ENCODE results near the gene PGAP6.

DNA sequence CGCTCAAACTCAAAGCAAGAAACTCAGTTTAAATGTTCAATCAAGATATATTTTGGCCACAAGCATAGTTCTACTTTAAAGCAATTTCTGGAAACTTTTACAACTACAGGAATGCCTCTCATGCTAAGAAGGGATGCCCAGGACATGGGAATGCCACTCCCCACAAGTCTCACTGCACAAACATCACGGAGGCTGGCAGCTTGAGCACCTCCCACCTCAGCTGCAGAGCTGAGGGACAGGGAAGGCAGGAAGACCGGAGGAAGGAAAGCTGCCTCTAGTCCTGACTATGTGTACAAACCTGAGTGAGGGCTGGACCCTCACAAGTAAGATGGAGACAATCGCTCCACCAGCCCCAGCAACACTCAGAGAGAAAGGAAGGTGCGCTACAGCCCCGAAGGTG is 34.6 kb downstream of the PGAP6 start:
- no peak for TF ChIP-seq TARDBP (IDR thresholded peaks at IDR 0.05)
- no peak for TF ChIP-seq FOXM1 (IDR thresholded peaks at IDR 0.05; ENCODE audit: borderline replicate concordance)
- TF ChIP-seq FOXK2 (IDR thresholded peaks at IDR 0.05): no peak
- no peak for TF ChIP-seq SP1 (IDR thresholded peaks at IDR 0.05)
- TF ChIP-seq NFRKB (IDR thresholded peaks at IDR 0.05): no peak
- no peak for TF ChIP-seq HDGF (IDR thresholded peaks at IDR 0.05; ENCODE audit: borderline replicate concordance)
- TF ChIP-seq BHLHE40 (IDR thresholded peaks at IDR 0.05; ENCODE audit: borderline replicate concordance): no peak
- TF ChIP-seq ARNT (IDR thresholded peaks at IDR 0.05): no peak
- no peak for TF ChIP-seq FOXA1 (IDR thresholded peaks at IDR 0.05)
- TF ChIP-seq SUZ12 (IDR thresholded peaks at IDR 0.05): no peak
